Fibroblast of skin of right biceps (primary cell): ENCODE data around the gene LILRA1.
"Not testable (repeated sequence)": the region's sequence is repeated elsewhere in the genome, so short reads cannot be mapped to it uniquely, and the experiment has no call there.

Source experiments
- DNase-seq: peaks from one replicate; pipeline ENCODE4 v3.0.0-alpha.2; 2013

The LILRA1 gene

DNA sequence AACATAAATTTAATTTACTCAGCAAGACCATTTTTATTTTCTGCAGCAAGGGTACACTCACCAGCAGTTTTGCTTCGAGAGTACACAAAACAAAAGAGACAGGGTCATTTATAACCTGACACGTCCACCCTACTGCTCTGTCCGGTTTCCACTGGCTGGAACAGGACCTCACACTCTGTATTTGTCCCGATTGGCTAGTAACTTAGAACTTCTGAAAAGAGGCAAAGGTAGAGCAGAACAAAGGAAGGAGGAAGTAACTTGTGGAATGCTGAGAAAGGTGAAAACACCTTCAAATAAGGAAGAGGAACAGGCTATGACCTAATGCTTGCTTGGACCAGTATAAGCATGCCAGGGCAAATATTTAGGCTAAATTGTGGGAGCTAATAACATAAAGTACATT is 34.5 kb downstream of the LILRA1 start:
- DNase-seq, result not testable (repeated sequence)

DNA sequence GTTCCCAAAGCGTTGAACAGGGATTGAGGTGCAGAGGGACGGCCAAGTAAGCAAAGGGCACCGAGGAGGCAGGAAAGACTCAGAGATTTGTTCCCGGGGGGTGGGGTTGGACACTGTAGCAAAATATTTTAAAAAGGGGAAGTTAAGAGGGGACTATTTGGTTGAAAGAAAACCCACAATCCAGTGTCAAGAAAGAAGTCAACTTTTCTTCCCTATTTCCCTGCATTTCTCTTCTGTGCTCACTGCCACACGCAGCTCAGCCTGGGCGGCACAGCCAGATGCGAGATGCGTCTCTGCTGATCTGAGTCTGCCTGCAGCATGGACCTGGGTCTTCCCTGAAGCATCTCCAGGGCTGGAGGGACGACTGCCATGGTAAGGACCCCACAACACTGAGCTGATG is 36.8 kb downstream of the LILRA1 start, which contains the start of gene LILRB1:
TSS of gene LILRB1 (plus strand) at position 223 of the 400 bp plus-strand sequence. CDS start 590 bp downstream, outside the sequence.
- not testable (repeated sequence) for DNase-seq

GRCh38 chr19:54630782-54631181 is 37.4 kb downstream of the LILRA1 start:
- no peak for DNase-seq

DNA sequence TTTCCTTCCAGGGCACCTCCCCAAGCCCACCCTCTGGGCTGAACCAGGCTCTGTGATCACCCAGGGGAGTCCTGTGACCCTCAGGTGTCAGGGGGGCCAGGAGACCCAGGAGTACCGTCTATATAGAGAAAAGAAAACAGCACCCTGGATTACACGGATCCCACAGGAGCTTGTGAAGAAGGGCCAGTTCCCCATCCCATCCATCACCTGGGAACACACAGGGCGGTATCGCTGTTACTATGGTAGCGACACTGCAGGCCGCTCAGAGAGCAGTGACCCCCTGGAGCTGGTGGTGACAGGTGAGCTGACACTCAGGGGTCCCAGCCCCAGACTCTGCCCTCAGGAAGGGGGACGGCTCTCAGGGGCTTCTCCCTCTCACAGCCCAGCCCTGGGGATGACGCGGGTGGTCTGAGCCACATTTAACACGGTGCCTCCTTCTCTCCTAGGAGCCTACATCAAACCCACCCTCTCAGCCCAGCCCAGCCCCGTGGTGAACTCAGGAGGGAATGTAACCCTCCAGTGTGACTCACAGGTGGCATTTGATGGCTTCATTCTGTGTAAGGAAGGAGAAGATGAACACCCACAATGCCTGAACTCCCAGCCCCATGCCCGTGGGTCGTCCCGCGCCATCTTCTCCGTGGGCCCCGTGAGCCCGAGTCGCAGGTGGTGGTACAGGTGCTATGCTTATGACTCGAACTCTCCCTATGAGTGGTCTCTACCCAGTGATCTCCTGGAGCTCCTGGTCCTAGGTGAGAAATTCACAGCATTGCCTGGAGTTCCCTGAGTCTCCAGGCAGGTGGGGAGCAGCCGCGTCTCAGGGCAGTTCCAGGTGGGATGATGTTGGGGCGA is 38.3 kb downstream of the LILRA1 start:
- not testable (repeated sequence) for DNase-seq

- DNase-seq, result not testable (repeated sequence)
These were observed 39.1 kb downstream of the LILRA1 start for GRCh38 chr19:54632517-54632916.

- no peak for DNase-seq
These were observed 40.0 kb downstream of the LILRA1 start for GRCh38 chr19:54633401-54633800.

DNA sequence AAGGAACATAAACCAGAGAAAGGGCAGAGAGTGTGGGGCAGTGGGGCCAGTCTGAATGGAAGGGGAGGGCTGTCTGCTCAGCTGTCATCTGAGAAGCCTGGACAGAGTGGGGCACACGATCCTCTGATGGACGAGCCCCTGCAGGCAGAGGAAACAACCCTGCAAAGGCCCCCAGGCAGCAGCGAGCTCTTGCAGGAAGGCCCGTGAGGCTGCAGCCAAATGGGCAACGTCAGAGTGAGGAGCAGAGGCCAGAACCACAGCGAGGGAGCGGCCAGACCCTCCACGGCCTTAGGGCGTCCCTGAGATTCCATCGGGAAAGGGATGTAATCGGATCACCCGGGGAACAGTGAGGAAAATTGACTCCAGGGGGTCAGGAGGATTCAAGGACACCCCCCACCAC is 42.6 kb downstream of the LILRA1 start:
- DNase-seq, result not testable (repeated sequence)

- DNase-seq, result no peak
These were observed 45.3 kb downstream of the LILRA1 start for GRCh38 chr19:54638683-54639082.

- DNase-seq, result not testable (repeated sequence)
These were observed 49.5 kb downstream of the LILRA1 start for GRCh38 chr19:54642953-54643352.

GRCh38 chr19:54643583-54643982 is 50.2 kb downstream of the LILRA1 start:
- DNase-seq, result not testable (repeated sequence)

DNA sequence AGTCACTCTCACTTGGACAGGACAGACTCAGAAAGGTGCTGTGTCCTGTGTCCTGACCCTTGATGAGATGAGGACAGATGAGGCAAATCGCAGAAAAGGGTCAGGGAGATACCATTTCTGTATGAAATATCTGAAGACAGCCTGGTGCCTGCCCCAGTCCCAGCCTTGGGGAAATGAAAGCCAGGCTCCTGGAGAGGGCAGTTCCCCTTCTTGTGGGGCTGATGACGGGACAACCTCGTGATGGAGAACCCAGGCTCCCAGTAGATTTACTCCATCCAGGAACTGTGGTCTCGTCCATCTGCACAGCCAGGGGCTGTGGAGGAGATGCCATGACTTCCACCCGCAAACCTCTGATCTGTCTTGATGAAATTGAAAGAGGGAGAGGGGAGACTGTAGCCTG is 50.6 kb downstream of the LILRA1 start:
- DNase-seq, result no peak

GRCh38 chr19:54646331-54646841 is 53.0 kb downstream of the LILRA1 start:
- no peak for DNase-seq

GRCh38 chr19:54648129-54648528 is 54.7 kb downstream of the LILRA1 start:
- no peak for DNase-seq

GRCh38 chr19:54650108-54650655 is 56.8 kb downstream of the LILRA1 start:
- DNase-seq, result no peak
